Calu3 (cell line): ENCODE data around the gene ASAP2. TPM values are rescaled to one million over a fixed set of nuclear protein-coding genes. Genes with fewer than 3 reads are reported as not detected.

Source experiments
- BruUV-seq: library from RNA; stranded (reverse); fragments of 400-500 nt; replicated peaks from 2 replicates; lab custom pipeline; 2021; lab: Mats Ljungman, UMichigan
- CTCF ChIA-PET: fragments of 300-600 bp; sonication (Branson Sonifier 250); formaldehyde crosslinking; loops from one replicate; lab custom pipeline; 2022; ENCODE audit warnings: antibody characterized with exemption; lab: Charles Lee
- DNase-seq: peaks from one replicate; pipeline ENCODE4 v3.0.0; 2022
- H3K27ac Mint-ChIP-seq: one replicate; pipeline ENCODE4 v1.8.0; 2022; ENCODE audit warnings: mixed read lengths; ENCODE audit not compliant: unreplicated experiment
- H3K27me3 Mint-ChIP-seq: one replicate; pipeline ENCODE4 v1.8.0; 2022; ENCODE audit warnings: mixed read lengths; ENCODE audit not compliant: unreplicated experiment
- H3K36me3 Mint-ChIP-seq: one replicate; pipeline ENCODE4 v1.8.0; 2022; ENCODE audit warnings: mild to moderate bottlenecking, moderate library complexity, mixed read lengths; ENCODE audit not compliant: insufficient read depth, unreplicated experiment
- H3K4me1 Mint-ChIP-seq: one replicate; pipeline ENCODE4 v1.8.0; 2022; ENCODE audit warnings: mild to moderate bottlenecking, low read depth, mixed read lengths; ENCODE audit not compliant: unreplicated experiment
- H3K4me3 Mint-ChIP-seq: one replicate; pipeline ENCODE4 v1.8.0; 2022; ENCODE audit warnings: mild to moderate bottlenecking, low read depth, moderate library complexity, mixed read lengths; ENCODE audit not compliant: unreplicated experiment
- H3K9me3 Mint-ChIP-seq: one replicate; pipeline ENCODE4 v1.8.0; 2022; ENCODE audit warnings: low read depth, mixed read lengths; ENCODE audit not compliant: unreplicated experiment
- intact Hi-C: fragments of 100-400 bp; cut with micrococcal nuclease; formaldehyde crosslinking; loops from one replicate; pipeline ENCODE4 v1.10.0; 2022; ENCODE audit not compliant: unreplicated experiment
- total RNA-seq: library from RNA; stranded (reverse); gene quantifications from 2 replicates; pipeline ENCODE4 v1.2.3, GENCODE V29; 2022
- TF ChIP-seq, protein P1 (sequence below): fragments of 200-600 bp; IDR thresholded peaks from one replicate; pipeline ENCODE4 v1.8.0; 2022; ENCODE audit warnings: antibody characterized with exemption; ENCODE audit not compliant: unreplicated experiment

The ASAP2 gene
- total RNA-seq, 1 experiment from 2014 or later = 78.6 TPM

DNA sequence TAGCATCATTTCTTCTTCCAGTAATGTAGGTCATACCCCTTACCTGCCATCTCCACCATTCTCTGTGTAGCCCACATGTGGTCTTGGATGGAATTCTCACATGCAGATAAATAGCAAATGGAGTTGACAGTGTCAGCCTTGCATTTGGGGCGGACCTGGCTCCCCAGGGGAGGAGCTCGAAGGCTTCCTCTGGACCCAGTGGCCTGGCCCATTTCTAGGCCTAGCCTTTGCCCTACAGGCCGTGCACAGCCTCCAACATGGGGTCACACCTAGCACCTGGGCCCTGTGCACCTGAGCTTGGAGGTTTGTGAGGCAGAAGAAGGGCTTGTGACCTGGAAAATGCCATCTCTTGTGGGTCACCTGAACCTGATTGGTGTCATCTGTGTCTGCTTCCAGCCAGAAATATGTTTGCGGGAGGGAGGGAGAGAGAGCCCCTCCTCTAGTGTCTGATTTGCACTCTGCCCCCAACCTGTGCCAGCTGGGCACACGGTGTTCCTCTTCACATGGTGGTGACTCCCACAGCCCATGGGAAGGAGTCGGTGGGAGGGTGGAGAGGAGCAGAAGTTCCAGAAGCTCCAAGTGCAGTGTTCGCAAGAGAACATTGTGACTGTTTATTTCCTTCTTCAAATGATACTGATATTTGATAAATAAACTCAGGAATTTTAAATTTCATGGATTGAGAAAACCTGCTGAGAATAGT lies 183.7 kb downstream of the ASAP2 start:
- Mint-ChIP-seq H3K27ac (no peak overlapping the region), H3K9me3 (no peaks in the 10 kb centered on the region)

DNA sequence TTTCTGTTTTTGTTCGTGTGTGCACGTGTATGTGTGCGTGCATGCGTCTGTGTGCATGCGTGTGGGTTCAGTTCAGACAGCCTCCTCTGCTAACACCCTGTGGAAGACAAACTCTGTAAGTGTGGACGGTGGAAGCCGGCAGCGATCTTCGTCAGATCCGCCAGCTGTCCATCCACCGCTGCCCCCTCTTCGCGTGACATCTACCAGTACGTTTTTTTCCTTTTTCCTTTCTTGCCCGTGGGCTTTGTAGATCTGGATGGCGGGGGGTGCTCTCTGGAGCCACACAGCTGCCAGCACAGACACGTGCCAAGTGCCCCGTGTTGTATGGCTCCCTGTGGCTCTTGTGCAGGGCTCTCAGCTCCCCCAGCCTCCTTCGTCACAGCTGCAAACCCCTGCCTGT lies 184.4 kb downstream of the ASAP2 start:
- Mint-ChIP-seq H3K36me3 (peaks cover 76% of the 10 kb centered on the region), H3K4me1 (no peaks in the 10 kb centered on the region), H3K4me3 (no peak overlapping the region), H3K9me3 (no peaks in the 10 kb centered on the region), H3K27ac (no peak overlapping the region), H3K27me3 (no peaks in the 10 kb centered on the region)
- CTCF ChIA-PET = no interaction called here
- TF ChIP-seq, protein P1, sequence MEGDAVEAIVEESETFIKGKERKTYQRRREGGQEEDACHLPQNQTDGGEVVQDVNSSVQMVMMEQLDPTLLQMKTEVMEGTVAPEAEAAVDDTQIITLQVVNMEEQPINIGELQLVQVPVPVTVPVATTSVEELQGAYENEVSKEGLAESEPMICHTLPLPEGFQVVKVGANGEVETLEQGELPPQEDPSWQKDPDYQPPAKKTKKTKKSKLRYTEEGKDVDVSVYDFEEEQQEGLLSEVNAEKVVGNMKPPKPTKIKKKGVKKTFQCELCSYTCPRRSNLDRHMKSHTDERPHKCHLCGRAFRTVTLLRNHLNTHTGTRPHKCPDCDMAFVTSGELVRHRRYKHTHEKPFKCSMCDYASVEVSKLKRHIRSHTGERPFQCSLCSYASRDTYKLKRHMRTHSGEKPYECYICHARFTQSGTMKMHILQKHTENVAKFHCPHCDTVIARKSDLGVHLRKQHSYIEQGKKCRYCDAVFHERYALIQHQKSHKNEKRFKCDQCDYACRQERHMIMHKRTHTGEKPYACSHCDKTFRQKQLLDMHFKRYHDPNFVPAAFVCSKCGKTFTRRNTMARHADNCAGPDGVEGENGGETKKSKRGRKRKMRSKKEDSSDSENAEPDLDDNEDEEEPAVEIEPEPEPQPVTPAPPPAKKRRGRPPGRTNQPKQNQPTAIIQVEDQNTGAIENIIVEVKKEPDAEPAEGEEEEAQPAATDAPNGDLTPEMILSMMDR = no peak
- BruUV-seq = no TSS peak
- intact Hi-C loops = no loop called here
- no peak for DNase-seq

More for the DNA sequence above, 183.7 kb downstream of the ASAP2 start:
- intact Hi-C loops = no loop called here
- CTCF ChIA-PET = no interaction called here
- TF ChIP-seq, protein P1 = no peak
- no peak overlapping the region for H3K4me3 Mint-ChIP-seq
- no peaks in the 10 kb centered on the region for H3K27me3 Mint-ChIP-seq
- H3K4me1 Mint-ChIP-seq = no peaks in the 10 kb centered on the region
- BruUV-seq = no TSS peak
- H3K36me3 Mint-ChIP-seq = peaks cover 76% of the 10 kb centered on the region
- no peak for DNase-seq

DNA sequence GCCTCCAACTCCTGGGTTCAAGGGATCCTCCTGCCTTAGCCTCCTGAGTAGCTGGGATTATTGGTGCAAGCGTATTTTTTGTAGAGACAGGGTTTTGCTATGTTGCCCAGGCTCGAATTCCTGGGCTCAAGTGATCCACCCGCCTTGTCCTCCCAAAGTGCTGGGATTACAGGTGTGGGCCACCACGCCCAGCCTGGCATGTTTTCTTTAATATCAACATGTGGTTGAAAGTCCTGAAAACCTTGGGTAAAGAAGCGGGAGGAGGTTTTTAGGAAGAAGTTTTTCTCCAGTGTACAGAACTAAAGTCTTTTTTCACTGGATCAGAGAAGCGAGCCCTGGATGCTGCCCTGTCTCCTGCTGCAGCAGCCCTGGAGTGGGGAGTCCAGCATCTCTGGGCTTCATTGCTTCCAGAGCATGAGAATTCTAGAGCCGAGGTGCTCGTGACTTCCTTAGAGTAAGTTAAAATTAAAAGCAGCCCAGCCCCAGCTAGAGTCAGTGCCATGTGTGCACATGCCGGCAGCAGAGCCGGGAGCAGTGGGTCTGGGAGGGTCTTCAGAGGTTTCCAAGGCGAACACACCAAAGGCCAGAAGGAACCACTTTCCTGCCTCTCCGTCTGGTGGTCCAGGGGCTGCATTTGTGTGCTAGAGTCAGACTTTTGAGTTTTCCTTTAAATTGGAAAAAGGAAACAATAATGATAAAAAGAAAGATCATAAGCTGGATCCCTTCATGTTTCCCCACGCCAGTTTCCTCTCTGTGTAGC lies 185.5 kb downstream of the ASAP2 start:
- TF ChIP-seq, protein P1 = no peak
- Mint-ChIP-seq H3K27ac (no peak overlapping the region), H3K27me3 (no peaks in the 10 kb centered on the region), H3K4me1 (no peaks in the 10 kb centered on the region), H3K9me3 (no peaks in the 10 kb centered on the region), H3K4me3 (no peak overlapping the region), H3K36me3 (peaks cover 67% of the 10 kb centered on the region)
- no peak for DNase-seq
- intact Hi-C loops = no loop called here
- no TSS peak for BruUV-seq
- CTCF ChIA-PET = interaction anchor here (0.6 kb wide), 1 partner anchor 311 kb away, joined by 4 read pairs; no protein-coding TSS in a partner anchor

DNA sequence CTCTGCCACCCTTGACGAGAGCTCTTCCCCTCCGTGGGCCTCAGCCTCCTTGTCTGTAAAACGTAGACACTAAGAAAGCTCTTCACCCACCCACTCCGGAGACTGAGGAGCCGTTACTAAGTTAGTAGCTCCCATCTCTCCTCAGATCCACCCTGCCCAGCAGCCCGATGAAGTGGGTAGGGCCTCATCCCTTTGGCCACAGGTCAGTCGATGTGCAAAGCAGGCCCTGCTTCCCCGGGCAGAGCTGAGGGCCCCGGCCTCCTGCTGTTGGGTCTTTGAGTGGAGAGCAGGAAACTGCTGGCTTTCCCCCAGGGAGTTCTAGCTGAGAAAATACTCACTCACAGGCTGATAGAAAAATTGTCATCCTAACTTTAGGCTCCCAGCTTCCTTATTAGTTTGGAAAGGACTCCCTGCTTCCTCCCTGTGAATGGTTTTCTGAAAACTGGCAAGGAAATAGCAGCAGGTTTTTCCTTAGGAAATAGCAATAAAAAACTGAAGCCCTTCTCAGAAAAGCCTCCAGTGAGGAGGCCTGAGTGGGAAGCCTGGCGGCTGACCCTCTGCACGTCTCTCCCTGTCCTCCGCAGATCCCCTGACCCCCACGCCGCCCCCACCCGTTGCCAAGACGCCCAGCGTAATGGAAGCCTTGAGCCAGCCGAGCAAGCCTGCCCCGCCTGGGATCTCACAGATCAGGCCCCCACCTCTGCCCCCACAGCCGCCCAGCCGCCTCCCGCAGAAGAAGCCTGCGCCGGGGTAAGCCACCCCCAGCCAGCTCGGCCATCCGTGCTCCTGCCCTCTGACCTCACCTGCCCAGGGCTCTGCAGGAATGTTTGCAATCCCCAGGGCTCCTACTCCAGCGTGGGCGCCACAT lies 186.5 kb downstream of the ASAP2 start:
- Mint-ChIP-seq H3K27me3 (no peaks in the 10 kb centered on the region), H3K27ac (no peak overlapping the region), H3K9me3 (no peaks in the 10 kb centered on the region), H3K4me1 (no peaks in the 10 kb centered on the region), H3K4me3 (no peak overlapping the region), H3K36me3 (peaks cover 72% of the 10 kb centered on the region)
- no TSS peak for BruUV-seq
- intact Hi-C loops = no loop called here
- TF ChIP-seq, protein P1 = no peak
- DNase-seq = no peak
- CTCF ChIA-PET = interaction anchor here (0.7 kb wide), 1 partner anchor 213 kb away, joined by 4 read pairs; no protein-coding TSS in a partner anchor
